ENCODE data around the gene USHBP1.

- TF ChIP-seq CTCF (IDR thresholded peaks at IDR 0.05) (no peak), POLR2A (IDR thresholded peaks at IDR 0.05) (no peak)
Observed at GRCh38 chr19:17206736-17207581, 57.6 kb downstream of the USHBP1 start.

Measured in Peyer's patch (tissue), 4 donors.